NCI-H2107 (cell line): ENCODE results near the gene MRC1.

Source experiments
- DNase-seq: peaks from one replicate; lab custom pipeline; 2025; lab: John Stamatoyannopoulos, UW

MRC1 gene

DNA sequence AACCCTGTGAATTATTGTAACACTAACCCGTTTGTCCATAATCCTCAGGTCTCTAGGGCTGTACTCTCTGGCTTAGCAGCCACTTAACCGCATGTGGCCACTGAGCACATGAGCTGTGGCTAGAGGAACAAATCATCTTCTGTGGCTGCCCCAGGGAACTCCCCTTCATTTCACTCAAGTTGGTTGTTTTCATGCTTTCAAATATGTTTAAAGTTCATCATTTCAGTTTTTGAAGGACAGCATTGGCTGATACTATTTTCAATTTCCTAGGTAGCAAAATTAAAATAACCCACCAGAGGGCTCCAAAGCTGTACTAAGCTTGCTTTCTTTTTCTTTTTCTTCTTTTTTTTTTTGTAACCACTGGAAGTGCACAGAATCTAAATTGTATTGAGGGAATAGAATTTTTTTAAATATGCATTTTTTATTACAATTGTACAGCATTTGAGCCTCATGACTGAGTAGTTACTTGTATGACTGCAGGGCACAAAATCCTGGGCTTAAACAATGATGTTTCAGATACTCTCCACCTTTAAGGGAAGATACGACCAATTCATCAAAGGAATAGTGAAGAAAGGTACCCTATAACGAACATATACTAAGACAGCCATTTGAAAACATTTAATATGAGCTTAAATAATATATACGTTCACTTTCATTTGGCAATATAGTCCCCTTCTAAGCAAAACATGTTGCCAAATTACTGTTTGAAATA, 38.6 kb downstream of the MRC1 start:
- DNase-seq, result no peak

DNA sequence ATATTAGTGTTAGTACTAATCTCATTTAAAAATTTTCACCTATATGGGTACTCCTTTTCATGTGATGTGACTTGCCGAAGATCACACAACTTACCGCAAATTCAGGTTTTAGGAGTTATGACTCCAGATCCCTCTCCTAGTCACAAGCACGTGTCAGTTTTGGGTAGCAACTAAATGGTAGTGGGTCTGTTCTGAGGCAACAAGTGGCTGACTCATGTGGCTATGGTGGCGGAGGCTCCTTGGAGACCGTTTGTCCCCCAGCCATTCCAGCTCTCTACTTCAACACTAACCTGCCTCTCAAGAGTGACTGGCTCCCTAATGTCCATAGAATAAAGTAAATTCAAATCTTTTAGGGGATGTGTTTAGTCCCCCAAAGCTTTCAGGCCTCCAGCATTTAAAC, 39.5 kb downstream of the MRC1 start:
- no peak for DNase-seq

DNA sequence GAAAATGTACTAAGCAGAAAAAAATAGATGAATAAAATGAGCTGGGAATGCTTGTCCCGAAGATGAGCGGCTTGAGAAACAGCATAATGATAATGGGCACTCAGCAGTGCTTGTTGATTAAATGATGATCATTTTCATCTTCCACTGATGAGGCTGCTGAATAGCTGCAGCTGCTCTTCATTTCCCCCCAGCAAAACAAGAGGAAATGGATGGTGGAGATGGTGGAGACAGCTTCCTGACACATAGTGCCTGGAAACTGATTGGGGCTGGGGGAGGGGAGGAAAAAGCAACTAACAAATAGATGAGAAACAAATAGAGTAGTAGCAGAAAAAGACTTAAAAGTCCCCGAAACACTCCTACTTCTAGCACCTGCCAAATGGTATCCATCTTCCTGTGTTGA, 41.4 kb downstream of the MRC1 start:
- no peak for DNase-seq

DNA sequence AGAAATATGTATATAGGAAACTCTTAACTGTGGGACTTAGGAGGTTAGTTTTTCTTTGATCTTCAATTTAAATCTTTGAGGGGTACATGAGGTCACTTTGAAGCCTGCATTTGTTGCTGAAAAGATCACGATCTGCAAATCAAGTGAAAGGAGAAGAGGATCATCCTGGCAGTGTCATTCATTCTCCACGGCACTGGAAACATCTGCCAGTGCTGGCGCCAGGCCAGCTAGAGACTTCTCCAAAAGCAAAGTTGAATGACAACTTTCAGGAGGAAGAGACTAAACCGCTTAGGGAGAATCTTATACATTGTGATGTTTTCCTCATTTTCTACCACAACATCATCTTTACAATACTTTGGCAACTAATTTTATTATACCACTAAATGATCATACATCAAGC, 42.5 kb downstream of the MRC1 start:
- DNase-seq, result no peak

DNA sequence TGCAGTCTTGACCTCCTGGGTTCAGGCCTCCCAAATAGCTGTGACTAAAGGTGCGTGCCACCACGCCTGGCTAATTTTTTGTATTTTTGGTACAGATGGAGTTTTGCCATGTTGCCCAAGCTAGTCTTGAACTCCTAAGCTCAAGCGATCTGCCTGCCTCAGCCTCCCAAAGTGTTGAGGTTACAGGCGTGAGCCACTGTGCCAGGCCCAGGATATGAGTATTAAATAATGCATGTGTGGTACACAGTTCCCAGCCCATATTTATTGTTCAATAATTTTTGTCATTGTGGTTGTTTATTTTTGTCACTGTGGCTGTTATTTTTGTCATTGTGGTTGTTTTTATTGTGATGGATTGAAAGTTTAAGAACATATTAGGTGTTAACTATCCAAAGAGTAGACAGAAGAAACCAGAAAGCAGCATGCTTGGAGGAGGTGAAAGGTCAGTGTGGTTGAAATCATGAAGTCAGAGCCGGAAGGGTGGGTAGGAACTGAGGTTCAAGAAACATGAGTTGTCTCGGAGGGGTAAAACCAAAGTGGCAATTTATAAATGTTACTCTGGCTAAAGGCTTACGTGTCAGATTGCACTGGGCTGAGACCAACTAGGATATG, 45.0 kb downstream of the MRC1 start:
- no peak for DNase-seq

DNA sequence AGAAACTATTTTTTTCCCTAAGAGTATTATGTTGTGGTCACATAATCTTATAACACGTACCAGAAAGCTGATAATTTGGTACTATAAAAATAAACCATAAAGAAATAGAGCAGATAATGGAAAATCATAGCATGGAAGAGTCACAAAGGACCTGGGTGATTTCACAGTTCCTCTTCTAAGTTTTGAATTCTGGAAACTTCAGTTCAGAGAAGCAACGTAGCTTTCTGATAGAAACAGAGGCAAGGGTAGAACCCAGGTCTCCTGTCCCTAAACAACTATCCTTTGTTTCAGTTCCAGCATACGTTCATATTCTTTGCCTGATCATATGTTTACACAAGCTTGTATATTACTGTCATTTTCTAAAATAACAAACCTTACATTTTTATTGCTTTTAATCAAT, 47.9 kb downstream of the MRC1 start:
- no peak for DNase-seq

DNA sequence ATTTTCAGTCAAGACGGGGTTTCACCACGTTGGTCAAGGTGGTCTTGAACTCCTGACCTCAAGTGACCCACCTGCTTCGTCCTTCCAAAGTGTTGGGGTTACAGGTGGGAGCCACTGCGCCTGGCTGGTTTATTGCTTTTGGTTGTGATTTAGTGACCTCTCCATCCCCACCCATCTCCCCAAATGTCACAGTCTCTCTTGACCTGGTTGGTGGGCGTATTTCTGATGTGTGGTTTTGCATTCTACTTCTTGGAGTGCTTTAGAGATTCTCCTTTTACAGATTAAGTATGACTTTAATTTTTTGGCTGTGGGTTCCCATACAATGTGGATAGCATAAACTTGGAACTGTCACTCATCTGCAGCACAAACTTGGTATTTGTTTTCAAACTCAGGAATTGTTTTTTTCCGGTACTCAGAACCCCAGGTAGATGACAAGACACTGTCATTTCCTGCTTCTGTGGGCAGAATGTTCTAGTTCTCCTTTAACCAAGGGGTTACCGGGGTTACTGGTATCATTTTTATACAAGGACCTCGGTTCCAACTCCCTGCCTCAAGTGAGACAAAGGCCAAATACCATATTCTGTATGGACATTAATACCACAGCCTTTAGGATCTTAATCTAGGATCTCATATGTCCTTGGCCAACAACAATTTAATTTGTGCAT, 50.5 kb downstream of the MRC1 start:
- DNase-seq, result no peak

DNA sequence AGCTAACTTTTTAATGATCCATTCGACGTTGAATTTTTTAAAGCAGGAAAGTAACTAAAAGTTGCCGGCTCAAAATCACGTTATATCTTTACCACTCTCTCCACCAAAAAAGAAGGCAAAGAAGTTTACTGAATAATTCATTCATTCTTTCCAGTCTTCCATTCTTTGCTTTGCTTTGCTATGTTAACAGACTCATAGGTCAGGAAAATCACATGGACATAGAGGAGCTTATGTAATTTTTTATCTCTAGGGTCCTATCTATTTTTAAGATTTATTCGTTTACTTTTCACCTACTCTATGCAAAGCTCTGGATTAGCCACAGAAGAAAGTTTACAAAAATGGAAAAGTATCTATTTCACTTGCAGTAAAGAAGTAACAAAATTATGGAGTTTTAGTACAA, 52.6 kb downstream of the MRC1 start:
- no peak for DNase-seq

DNA sequence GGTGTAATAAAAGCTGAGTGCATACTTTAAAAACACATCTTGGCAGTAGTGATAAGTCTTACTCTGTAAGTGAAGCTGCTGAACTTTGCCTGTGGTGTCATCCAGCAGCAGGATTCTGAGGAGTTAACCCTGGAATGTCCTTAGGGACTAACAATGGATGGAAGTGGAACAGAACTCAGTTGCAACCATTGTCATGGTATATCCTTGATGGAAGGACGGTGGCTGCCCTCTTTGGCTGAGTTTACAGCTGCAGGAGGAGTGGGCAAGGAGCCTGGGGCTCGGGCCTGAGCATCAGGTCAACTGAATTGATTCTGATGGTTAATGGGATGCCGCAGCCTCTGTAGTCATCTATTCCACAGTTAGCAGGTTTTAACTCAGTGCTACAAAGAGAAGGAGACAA, 56.2 kb downstream of the MRC1 start:
- DNase-seq, result no peak

DNA sequence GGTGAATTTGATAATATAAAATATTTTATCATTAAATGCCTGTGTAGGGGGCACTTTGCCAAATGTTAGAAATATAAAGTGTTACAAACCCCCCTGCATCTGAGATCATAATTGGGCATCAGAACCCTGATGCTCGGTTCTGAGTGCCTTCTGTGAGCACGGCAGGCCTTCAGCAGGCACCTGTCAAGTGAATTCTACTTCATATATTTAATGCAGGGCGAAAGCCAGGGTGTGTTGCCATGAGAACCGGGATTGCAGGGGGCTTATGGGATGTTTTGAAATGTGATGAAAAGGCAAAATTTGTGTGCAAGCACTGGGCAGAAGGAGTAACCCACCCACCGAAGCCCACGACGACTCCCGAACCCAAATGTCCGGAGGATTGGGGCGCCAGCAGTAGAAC, 57.2 kb downstream of the MRC1 start:
- DNase-seq, result no peak

DNA sequence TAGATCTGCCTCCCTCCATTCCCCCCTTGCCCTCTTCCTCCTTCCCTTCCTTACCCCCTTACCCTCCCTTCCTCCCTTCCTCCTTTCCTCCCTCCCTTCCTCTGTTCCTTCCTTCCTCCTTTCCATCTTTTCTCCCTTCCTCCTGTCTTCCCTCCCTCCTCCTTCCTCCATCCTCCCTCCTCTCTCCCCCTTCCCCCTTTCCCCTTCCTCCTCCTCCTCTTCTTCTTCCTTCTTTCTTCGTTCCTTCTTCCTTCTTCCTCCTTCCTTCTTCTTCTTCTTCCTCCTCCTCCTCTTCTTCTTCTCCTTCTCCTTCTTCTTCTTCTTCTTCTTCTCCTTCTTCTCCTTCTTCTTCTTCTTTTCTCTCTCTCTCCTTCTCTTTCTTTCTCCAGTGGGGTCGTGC, 57.9 kb downstream of the MRC1 start:
- no peak for DNase-seq

DNA sequence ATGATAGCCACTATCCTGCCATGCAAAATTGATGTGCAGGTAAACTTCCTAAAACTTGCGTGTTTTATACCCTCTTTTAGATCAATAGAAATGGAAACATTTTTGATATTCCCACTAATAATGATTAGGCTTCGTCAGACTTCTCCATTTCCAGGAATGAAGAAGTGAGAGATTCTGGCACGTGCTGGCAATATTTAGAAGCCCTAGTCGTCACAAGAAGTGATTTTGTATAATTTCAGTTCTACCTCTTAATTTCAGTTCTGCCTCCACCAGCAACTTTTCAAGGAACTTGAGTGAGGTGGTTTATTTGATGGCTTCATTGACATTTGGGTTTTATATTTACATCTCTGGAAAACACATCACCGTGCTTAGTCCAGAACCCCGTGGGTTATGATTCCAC, 61.9 kb downstream of the MRC1 start:
- DNase-seq, result no peak

DNA sequence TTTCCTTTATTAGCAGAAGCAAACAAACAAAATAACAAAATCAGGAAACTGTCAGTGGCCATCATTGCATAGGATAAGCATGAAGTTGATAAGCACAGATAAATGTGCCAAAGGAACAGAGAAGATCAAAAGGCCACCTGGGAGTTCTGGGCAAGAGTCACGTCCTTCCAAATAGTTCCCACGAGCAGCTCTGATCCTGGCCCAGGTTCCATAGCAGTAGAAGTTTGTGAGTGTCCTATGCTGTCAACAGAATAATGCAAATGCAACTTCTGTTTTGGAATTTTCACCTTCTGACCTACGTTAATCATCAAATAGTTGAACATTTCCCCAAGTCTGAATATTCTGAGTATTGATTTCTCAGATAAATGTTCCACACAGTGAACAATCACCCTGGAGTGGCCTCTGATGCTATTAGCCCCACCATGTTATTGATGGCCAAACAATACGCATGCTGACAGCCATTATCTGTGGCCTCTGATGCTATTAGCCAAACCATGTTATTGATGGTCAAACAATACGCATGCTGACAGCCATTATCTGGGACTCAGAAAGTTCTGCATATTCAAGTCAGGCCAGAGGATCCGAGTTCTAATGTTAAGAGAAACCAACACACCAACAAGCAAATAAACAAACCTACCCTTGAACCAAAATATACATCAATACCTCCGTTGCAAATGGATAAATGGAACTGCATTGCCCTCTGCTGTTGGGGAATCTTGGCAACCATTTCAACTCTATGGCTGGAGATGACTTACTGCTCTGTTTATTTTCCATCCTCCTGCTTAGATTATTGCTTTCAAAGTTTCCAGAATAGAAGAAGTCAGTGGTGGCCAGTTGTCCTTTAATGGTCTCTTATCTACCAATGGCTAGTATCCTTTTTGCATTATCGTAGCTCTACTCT, 63.3 kb downstream of the MRC1 start:
- no peak for DNase-seq

DNA sequence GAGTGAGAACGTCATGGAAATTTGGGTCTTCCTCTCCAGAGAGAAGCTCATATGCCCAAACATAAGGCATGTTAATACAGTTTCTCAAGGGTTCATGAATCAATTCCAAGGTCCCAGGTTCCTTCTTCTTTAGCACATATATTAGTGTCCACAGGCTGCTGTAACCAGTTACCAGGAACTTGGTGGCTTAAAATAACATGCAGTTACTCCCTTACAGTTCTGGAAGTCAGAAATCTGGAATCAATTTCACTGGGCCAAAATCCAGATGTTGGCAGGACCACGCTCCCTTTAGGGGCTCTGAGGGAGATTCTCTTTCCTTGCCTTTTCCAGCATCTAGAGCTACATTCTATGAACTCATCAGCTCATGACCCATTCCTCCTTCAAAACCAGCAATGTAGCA, 64.8 kb downstream of the MRC1 start:
- no peak for DNase-seq

DNA sequence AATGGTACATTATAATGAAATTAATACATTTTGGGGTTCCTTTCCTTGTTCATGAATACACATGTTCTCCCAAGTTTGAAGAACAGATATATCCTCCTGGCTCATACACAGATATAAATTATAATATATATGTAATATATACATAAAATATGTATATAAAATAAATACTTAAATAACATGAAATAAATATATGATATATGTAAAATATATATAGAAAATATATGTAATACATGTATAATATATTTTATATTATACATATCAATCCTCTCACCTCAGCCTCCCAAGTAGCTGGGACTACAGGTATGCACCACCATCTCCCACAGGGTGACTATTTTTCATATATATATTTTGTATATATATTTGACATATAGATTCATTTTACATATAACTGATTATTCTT, 68.0 kb downstream of the MRC1 start:
- DNase-seq, result no peak

DNA sequence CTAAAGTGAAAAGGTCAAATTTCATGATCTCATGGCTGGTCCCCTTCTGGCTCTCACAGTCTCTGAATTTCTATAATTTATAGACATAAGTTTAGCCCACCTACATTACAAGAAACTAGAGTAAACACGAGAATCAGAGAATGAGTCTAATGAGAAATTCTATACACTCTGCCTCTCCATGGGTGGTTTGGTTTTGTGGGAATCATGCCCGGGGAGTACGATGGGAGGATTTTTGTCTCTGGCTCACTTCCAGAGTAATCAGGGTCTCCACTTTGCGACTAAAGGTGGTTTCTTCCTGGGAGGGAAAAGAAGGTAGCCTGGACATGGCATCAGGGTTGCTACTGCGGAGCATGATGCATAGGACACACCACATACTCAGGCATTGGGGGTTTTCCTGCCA, 69.7 kb downstream of the MRC1 start:
- DNase-seq, result no peak

DNA sequence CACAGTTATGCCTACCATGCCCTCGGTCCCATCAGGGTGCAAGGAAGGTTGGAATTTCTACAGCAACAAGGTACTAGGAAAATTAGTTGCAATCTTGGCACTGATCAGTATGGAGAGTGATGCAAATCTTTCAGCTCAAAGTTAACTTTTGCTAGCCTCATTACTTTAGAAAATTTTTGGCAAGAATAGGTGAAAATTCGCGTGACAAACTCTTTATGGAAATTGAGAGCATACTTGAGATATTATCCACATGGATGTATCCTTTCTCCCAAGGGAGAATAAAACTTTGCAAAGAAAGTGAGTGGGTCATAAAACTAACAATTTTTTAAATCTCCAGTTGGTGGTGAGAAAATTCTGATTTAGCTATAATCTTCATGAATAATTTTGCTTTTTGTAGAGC, 71.5 kb downstream of the MRC1 start:
- DNase-seq, result no peak

DNA sequence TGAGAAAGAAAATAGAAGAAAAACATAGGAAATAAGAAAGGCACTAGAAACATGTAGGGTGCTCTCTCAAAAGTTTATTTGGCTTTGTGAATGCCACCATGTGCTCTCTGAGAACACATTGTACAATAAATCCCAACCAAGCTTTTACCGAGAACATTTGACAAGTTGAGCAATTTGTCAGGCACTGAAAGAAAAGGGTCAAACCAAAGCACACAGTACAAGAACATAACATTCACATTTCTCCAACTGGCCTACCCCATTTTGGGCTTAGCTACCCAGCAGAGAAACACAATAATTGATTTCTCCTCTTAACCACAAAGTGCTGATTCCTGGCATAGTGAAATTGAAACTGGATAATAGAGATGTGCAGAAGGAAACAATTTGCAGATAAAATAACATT, 73.4 kb downstream of the MRC1 start:
- DNase-seq, result no peak

DNA sequence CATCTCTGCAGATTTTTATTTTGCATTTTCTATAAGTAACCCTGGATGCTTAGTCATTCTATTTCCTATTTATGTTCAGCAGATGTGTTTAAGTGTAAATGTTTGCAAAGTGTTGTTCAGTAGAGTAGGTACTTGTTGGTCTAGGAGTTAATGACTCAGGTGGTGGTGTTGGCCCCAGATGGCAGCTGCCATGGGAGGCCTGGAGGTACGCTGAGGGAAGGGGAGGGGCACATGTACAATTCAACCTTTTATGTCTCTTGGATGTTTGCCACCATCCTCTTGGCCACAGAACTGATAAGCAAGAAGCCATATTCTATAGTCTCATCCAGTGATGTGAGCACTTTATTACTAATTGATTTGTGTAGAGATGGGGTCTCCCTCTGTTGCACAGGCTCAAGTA, 74.5 kb downstream of the MRC1 start:
- DNase-seq, result no peak

DNA sequence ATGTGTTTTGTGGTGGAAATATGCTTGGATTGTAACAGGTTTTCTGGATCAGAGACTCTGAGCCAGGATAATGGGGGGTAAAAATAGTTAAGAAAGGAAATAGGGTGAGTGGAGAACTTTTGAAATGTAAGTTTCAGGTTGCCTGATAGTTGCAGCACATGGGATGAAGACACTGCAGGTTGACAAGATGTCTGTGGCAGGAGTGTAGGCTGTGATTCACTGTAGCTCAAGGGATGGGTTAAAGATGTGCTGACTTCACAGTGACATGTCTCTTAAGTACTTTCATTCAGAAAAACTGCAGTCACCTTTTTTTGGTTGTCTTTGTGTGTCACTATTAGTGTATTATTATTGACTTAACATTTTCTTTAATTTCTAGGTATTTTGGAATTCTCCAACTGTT, 79.0 kb downstream of the MRC1 start:
- DNase-seq, result no peak

DNA sequence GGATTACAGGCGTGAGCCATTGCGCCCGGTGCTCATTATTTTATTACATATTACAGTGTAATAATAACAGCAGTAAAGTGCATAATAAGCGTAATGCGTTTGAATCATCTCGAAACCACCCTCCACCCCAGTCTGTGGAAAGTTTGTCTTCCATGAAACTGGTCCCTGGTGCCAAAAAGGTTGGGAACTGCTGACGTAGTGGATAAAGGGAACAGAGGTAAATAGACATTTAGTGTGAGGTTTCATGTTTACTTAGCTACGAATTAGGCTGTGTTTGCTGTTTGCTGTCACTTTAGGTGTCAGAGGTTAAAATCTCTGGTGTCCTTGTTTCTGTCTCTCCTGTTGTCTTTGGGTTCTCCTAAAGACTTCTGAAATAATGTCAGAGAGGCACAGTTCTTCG, 82.3 kb downstream of the MRC1 start:
- DNase-seq, result no peak

DNA sequence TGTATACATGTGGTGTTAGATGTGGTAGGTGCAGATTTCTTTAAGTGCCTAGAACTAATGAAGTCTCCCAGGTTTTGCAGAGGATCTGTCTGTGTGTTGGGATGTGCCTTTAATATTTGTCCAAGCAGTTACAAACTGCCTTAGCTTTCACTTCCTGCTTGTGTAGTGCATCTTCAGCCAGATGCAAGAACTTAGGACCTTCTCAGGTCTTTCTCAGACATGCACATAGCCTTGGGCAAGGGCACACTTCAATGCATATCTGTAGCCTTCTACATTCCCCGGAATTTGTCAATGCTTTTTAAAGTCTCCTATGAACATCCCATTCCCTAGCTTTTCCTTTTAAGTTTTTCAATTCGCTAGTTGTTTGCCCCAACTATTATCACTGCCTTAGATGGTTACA, 95.4 kb downstream of the MRC1 start:
- DNase-seq, result no peak

DNA sequence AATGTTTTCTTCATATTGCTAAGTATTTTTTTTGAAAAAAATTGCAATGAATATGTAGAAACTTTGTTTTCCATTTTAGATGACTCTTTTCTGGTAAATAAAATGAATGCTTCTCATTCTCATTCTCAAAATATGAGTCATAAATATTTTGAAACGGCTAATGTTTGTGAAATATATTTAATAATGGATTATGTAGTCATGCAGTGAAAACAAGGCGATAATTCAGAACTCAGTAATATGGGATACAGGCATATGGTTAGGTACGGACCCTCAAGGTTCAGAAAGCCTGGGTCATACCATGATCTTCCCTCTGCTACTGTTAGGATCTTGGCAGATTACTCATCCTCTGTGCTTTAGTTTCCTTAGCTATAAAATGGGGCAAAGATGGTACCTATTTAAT, 96.3 kb downstream of the MRC1 start:
- DNase-seq, result no peak
